Measurements from ENCODE around the gene NOD2.

DNA sequence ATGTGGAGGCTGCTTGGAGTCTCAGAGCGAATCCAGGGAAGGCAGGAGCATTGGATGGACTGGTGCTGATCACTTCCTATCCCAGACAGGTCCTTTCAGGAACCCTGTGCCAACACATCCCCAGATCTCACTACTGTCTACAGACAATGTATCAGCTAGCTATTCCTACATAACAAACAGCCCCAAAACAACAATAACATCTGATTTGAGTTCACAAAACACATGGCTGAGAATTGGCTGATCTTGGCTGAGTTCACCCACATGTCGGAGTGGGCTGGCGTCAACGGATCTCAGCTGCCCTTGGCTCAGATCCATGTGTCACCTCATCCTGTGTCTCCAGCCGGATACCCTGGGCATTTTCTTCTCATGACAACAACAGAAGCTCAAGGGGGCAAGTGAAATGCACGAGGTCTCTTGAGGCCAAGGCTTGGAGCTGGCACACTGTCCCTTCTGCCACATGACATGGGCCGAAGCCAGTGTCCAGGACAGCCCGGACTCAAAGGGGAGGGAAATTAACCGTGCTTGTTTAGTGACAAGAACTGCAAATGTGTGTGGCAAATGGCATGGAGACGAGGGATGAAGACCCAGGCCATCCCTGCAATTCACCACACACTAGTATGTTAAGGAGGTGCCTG lies 31.0 kb upstream of the NOD2 start:
- TF ChIP-seq, protein P1, sequence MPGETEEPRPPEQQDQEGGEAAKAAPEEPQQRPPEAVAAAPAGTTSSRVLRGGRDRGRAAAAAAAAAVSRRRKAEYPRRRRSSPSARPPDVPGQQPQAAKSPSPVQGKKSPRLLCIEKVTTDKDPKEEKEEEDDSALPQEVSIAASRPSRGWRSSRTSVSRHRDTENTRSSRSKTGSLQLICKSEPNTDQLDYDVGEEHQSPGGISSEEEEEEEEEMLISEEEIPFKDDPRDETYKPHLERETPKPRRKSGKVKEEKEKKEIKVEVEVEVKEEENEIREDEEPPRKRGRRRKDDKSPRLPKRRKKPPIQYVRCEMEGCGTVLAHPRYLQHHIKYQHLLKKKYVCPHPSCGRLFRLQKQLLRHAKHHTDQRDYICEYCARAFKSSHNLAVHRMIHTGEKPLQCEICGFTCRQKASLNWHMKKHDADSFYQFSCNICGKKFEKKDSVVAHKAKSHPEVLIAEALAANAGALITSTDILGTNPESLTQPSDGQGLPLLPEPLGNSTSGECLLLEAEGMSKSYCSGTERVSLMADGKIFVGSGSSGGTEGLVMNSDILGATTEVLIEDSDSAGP (CRISPR knock-in tag; IDR thresholded peaks at IDR 0.05; ENCODE audit: borderline replicate concordance) = no peak
- TF ChIP-seq CTCF (CRISPR knock-in tag; IDR thresholded peaks at IDR 0.05) (no peak), CEBPB (IDR thresholded peaks at IDR 0.05; ENCODE audit: borderline replicate concordance, low read depth, low read length) (no peak), ZBTB2 (CRISPR knock-in tag; IDR thresholded peaks at IDR 0.05; ENCODE audit: low read depth) (no peak), FOSL1 (CRISPR knock-in tag; IDR thresholded peaks at IDR 0.05; ENCODE audit: borderline replicate concordance) (no peak), UBTF (CRISPR knock-in tag; IDR thresholded peaks at IDR 0.05) (no peak), PBX2 (CRISPR knock-in tag; IDR thresholded peaks at IDR 0.05) (no peak), ZNF530 (CRISPR knock-in tag; IDR thresholded peaks at IDR 0.05; ENCODE audit: low read depth) (no peak), YY1 (IDR thresholded peaks at IDR 0.05; ENCODE audit: insufficient read depth, insufficient replicate concordance, low read depth, low read length) (no peak), POLR2AphosphoS2 (IDR thresholded peaks at IDR 0.05; ENCODE audit: low read depth, low read length) (no peak)
- TF ChIP-seq, protein P2, sequence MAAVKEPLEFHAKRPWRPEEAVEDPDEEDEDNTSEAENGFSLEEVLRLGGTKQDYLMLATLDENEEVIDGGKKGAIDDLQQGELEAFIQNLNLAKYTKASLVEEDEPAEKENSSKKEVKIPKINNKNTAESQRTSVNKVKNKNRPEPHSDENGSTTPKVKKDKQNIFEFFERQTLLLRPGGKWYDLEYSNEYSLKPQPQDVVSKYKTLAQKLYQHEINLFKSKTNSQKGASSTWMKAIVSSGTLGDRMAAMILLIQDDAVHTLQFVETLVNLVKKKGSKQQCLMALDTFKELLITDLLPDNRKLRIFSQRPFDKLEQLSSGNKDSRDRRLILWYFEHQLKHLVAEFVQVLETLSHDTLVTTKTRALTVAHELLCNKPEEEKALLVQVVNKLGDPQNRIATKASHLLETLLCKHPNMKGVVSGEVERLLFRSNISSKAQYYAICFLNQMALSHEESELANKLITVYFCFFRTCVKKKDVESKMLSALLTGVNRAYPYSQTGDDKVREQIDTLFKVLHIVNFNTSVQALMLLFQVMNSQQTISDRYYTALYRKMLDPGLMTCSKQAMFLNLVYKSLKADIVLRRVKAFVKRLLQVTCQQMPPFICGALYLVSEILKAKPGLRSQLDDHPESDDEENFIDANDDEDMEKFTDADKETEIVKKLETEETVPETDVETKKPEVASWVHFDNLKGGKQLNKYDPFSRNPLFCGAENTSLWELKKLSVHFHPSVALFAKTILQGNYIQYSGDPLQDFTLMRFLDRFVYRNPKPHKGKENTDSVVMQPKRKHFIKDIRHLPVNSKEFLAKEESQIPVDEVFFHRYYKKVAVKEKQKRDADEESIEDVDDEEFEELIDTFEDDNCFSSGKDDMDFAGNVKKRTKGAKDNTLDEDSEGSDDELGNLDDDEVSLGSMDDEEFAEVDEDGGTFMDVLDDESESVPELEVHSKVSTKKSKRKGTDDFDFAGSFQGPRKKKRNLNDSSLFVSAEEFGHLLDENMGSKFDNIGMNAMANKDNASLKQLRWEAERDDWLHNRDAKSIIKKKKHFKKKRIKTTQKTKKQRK (IDR thresholded peaks at IDR 0.05; ENCODE audit: low read length) = no peak

Data from HepG2 (cell line).